Fibroblast of mammary gland (primary cell): Measurements from ENCODE around the gene MARK3.

ENCODE experiments used
- DNase-seq: peaks from one replicate; pipeline ENCODE4 v3.0.0-alpha.2; 2010; ENCODE audit warnings: low read depth
- H3K4me3 ChIP-seq: 2 replicates; pipeline ENCODE4 v1.5.1; 2011; ENCODE audit warnings: low read depth, mild to moderate bottlenecking, low read length, moderate library complexity; ENCODE audit not compliant: control insufficient read depth
- TF ChIP-seq, protein P1 (sequence below): conservative IDR thresholded peaks from 2 replicates; pipeline ENCODE4 v1.5.1; 2011; ENCODE audit warnings: low read depth, low read length, inconsistent platforms; ENCODE audit not compliant: control insufficient read depth, insufficient read depth

The MARK3 gene

DNA sequence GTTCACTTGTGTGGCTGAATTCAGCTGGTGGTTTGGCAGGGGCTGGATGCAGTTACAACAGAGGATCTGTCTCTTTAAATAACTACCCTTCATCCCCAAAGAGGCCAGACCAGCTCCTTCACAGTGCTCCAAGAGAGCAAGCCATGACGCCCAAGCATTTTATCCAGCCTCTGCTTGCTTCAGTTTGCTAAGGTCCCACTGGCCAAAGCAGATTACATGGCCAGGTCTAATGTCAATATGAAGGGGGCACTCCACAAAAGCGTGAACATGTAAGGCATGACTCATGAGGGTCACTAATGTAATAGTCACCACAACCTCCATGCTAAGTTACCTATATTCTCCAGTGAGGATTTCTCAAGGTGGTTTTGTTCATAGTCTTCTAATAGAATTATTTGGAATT, 62.9 kb downstream of the MARK3 start:
- DNase-seq = peak; percentile 32
- H3K4me3 ChIP-seq = no peak overlapping the region
- TF ChIP-seq, protein P1, sequence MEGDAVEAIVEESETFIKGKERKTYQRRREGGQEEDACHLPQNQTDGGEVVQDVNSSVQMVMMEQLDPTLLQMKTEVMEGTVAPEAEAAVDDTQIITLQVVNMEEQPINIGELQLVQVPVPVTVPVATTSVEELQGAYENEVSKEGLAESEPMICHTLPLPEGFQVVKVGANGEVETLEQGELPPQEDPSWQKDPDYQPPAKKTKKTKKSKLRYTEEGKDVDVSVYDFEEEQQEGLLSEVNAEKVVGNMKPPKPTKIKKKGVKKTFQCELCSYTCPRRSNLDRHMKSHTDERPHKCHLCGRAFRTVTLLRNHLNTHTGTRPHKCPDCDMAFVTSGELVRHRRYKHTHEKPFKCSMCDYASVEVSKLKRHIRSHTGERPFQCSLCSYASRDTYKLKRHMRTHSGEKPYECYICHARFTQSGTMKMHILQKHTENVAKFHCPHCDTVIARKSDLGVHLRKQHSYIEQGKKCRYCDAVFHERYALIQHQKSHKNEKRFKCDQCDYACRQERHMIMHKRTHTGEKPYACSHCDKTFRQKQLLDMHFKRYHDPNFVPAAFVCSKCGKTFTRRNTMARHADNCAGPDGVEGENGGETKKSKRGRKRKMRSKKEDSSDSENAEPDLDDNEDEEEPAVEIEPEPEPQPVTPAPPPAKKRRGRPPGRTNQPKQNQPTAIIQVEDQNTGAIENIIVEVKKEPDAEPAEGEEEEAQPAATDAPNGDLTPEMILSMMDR = no peak

GRCh38 chr14:103449634-103450161, 64.5 kb downstream of the MARK3 start:
- DNase-seq = no peak
- TF ChIP-seq, protein P1 = no peak
- no peak overlapping the region for H3K4me3 ChIP-seq

DNA sequence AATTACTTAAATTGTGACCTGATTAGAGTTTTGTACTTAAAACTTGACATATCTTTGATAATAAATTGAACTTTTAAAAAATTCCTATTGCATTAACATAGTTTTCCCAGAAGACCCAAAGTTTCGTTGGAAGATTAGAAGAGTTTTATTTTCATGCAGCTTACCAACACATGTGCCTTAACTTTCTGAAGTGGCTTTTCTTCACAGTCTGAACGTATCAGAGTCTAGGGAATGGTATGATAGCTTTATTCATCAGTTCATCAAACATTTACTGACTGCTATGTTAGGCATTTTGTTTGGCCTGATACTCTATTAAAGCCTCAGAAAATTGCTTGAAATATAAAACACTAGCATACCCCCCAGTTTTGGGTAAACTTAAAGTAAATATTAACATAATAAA, 65.2 kb downstream of the MARK3 start:
- TF ChIP-seq, protein P1 = no peak
- DNase-seq = no peak
- no peak overlapping the region for H3K4me3 ChIP-seq

DNA sequence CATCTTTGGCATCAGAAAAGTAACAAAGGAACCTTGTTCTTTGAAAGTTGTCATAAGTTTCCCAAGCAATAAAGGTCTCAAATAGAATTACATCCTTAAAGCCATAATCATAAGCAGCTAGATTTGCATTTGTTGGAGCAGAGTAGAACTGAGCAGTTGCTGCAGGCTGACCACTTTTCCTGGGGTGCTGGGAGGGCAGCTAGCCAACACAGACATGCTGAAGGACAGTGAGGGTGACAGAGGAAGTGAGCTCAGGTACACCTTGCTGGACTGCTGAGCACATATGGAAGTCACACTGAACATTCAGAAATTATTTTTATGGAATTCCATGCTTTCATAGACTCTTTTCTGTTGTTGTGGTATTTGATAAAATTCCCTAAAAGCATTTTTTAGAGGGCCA, 66.2 kb downstream of the MARK3 start:
- TF ChIP-seq, protein P1 = no peak
- H3K4me3 ChIP-seq = no peak overlapping the region
- no peak for DNase-seq

DNA sequence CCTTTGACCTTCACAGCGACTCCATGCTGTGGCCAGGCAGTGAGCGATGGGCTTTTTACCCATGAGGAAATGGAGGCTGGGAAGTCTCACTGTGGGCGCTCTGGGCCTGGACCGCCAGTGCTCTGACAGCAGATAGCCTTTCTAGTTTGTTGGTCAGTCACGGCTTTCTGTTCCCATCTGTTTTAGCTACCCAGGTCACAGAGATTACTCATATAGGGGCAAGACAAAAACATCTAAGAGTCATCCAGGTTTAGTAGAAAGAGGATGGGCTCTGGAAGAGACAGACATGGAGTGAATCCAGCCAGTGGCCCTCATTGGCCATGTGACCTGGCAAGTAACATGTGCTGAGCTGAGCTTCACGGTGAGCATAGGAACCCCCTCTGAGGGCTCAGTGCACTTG, 68.6 kb downstream of the MARK3 start:
- DNase-seq = peak; percentile 31
- TF ChIP-seq, protein P1 = no peak
- no peak overlapping the region for H3K4me3 ChIP-seq

GRCh38 chr14:103456167-103456835, 71.1 kb downstream of the MARK3 start:
- H3K4me3 ChIP-seq = no peak overlapping the region
- no peak for DNase-seq
- TF ChIP-seq, protein P1 = no peak
